SK-N-SH (cell line): ENCODE results near the gene ETFA. TPM values are rescaled to one million over a fixed set of nuclear protein-coding genes. Genes with fewer than 3 reads are reported as not detected.
A peak's percentile ranks its signal among the peaks of the same experiment; 100 is the strongest.

Experiments used
- CTCF ChIA-PET: fragments of 300-600, 350-600 bp; formaldehyde crosslinking; extraction: SDS; loops from one replicate; lab custom pipeline; 2021; lab: Yijun Ruan, JAX
- POLR2A ChIA-PET: fragments of 350-600 bp; sonication (Branson Sonifier 250); formaldehyde crosslinking; extraction: SDS; loops from one replicate; lab custom pipeline; 2020; ENCODE audit warnings: antibody characterized with exemption, inconsistent platforms; lab: Yijun Ruan, JAX
- DNase-seq: peaks from one replicate; pipeline ENCODE4 v3.0.0; 2012
- H2AFZ ChIP-seq: fragments of 200-600 bp; sonication (generic); 2 replicates; pipeline ENCODE4 v1.8.1; 2016; ENCODE audit warnings: antibody characterized with exemption, mild to moderate bottlenecking, low read depth
- H3F3A ChIP-seq: fragments of 200-600 bp; sonication (generic); replicated peaks from 2 replicates; pipeline ENCODE3; 2016; ENCODE audit warnings: antibody characterized with exemption, mild to moderate bottlenecking; ENCODE audit not compliant: insufficient read depth
- H3K27ac ChIP-seq, 2 experiments: fragments of 200-500 bp in 1 of 2; fragments of 200-600 bp in 1 of 2; sonication (Bioruptor generic) in 1 of 2; sonication (generic), shearing (Covaris generic) in 1 of 2; 2 replicates each; pipeline versions ENCODE4 v1.5.1 to v1.6.1; 2014 to 2016; ENCODE audit warnings: low read depth in 2 of 2, inconsistent platforms in 1 of 2, low read length in 1 of 2, mild to moderate bottlenecking in 1 of 2, mixed read lengths in 1 of 2
- H3K27me3 ChIP-seq: fragments of 200-600 bp; sonication (generic), shearing (Covaris generic); 2 replicates; pipeline ENCODE4 v1.6.1; 2016; ENCODE audit warnings: mixed run types; ENCODE audit not compliant: insufficient read depth
- H3K36me3 ChIP-seq, 2 experiments: fragments of 200-500 bp in 1 of 2; fragments of 200-600 bp in 1 of 2; sonication (Bioruptor generic) in 1 of 2; sonication (generic) in 1 of 2; replicated peaks in 1 of 2; 2 replicates each; pipeline versions ENCODE3 to v1.5.1; 2014 to 2016; ENCODE audit warnings: low read length in 1 of 2, mild to moderate bottlenecking in 1 of 2; ENCODE audit not compliant: insufficient read depth in 2 of 2, control insufficient read depth in 1 of 2
- H3K4me1 ChIP-seq, 2 experiments: fragments of 200-500 bp in 1 of 2; fragments of 200-600 bp in 1 of 2; sonication (Bioruptor generic) in 1 of 2; sonication (generic), shearing (Covaris generic) in 1 of 2; 2 replicates each; pipeline versions ENCODE4 v1.5.1 to v1.6.1; 2014 to 2016; ENCODE audit warnings: low read depth in 1 of 2, low read length in 1 of 2, mixed run types in 1 of 2; ENCODE audit not compliant: insufficient read depth in 2 of 2, control insufficient read depth in 1 of 2
- H3K4me2 ChIP-seq: fragments of 200-600 bp; sonication (generic), shearing (Covaris generic); 2 replicates; pipeline ENCODE4 v1.6.1; 2017; ENCODE audit warnings: mixed run types
- H3K4me3 ChIP-seq, 2 experiments: fragments of 200-500 bp in 1 of 2; fragments of 200-600 bp in 1 of 2; sonication (Bioruptor generic) in 1 of 2; sonication (generic), shearing (Covaris generic) in 1 of 2; 2 replicates each; pipeline versions ENCODE4 v1.5.1 to v1.8.1; 2014 to 2016; ENCODE audit warnings: low read depth in 2 of 2, inconsistent platforms in 1 of 2, low read length in 1 of 2, mild to moderate bottlenecking in 1 of 2, mixed read lengths in 1 of 2, moderate library complexity in 1 of 2
- H3K79me2 ChIP-seq: fragments of 200-600 bp; sonication (generic); 2 replicates; pipeline ENCODE4 v1.8.1; 2017; ENCODE audit warnings: mild to moderate bottlenecking; ENCODE audit not compliant: insufficient read depth
- H3K9ac ChIP-seq: fragments of 200-600 bp; sonication (generic); 2 replicates; pipeline ENCODE4 v1.6.1; 2017; ENCODE audit warnings: mixed run types
- H3K9me2 ChIP-seq: fragments of 200-600 bp; sonication (generic); 2 replicates; pipeline ENCODE4 v1.6.1; 2017; ENCODE audit warnings: mixed run types
- H3K9me3 ChIP-seq: fragments of 200-600 bp; sonication (generic); 2 replicates; pipeline ENCODE4 v1.6.1; 2017; ENCODE audit warnings: mixed run types, mild to moderate bottlenecking, moderate library complexity
- H4K20me1 ChIP-seq: fragments of 200-600 bp; sonication (generic); 2 replicates; pipeline ENCODE4 v1.6.1; 2017; ENCODE audit warnings: mild to moderate bottlenecking, mixed run types; ENCODE audit not compliant: insufficient read depth
- CTCF ChIP-seq: fragments of 200-600 bp; sonication (generic); IDR thresholded peaks from 2 replicates; pipeline ENCODE4 v1.6.1; 2017; ENCODE audit warnings: antibody characterized with exemption, mild to moderate bottlenecking, moderate library complexity
- ELF1 ChIP-seq: IDR thresholded peaks from 2 replicates; pipeline ENCODE4 v1.4.0; 2012
- EZH2phosphoT487 ChIP-seq: fragments of 200-600 bp; sonication (generic); IDR thresholded peaks from 2 replicates; pipeline ENCODE4 v1.6.1; 2017; ENCODE audit warnings: low read depth, mixed run types, mild to moderate bottlenecking, antibody characterized with exemption, moderate library complexity, borderline replicate concordance
- FOSL2 ChIP-seq: IDR thresholded peaks from 2 replicates; pipeline ENCODE4 v1.4.0; 2012; ENCODE audit warnings: low read depth, mild to moderate bottlenecking, moderate library complexity, borderline replicate concordance
- FOXM1 ChIP-seq: IDR thresholded peaks from 2 replicates; pipeline ENCODE4 v1.4.0; 2012; ENCODE audit warnings: low read depth, mild to moderate bottlenecking
- JUND ChIP-seq: IDR thresholded peaks from 2 replicates; pipeline ENCODE4 v1.4.0; 2012
- MEF2A ChIP-seq: IDR thresholded peaks from 2 replicates; pipeline ENCODE4 v1.4.0; 2012; ENCODE audit warnings: low read depth, borderline replicate concordance
- MXI1 ChIP-seq: IDR thresholded peaks from 2 replicates; pipeline ENCODE4 v1.6.1; 2012; ENCODE audit warnings: mild to moderate bottlenecking, low read depth, low read length, improper control_type of control experiment
- NFIC ChIP-seq: IDR thresholded peaks from 2 replicates; pipeline ENCODE4 v1.4.0; 2012; ENCODE audit warnings: borderline replicate concordance
- NRF1 ChIP-seq: IDR thresholded peaks from 2 replicates; pipeline ENCODE4 v1.6.1; 2012; ENCODE audit warnings: low read depth, mild to moderate bottlenecking, low read length
- POLR2AphosphoS5 ChIP-seq: IDR thresholded peaks from 2 replicates; pipeline ENCODE4 v1.6.1; 2012; ENCODE audit warnings: low read depth, low read length
- RAD21 ChIP-seq: IDR thresholded peaks from 2 replicates; pipeline ENCODE4 v1.6.1; 2012; ENCODE audit warnings: mild to moderate bottlenecking, low read length
- RFX5 ChIP-seq: IDR thresholded peaks from 2 replicates; pipeline ENCODE4 v1.6.1; 2012; ENCODE audit warnings: mild to moderate bottlenecking, improper control_type of control experiment, low read length
- RXRA ChIP-seq: IDR thresholded peaks from 2 replicates; pipeline ENCODE4 v1.4.0; 2012; ENCODE audit warnings: low read depth, mild to moderate bottlenecking, borderline replicate concordance
- SIN3A ChIP-seq: IDR thresholded peaks from 2 replicates; pipeline ENCODE4 v1.6.1; 2012; ENCODE audit warnings: low read depth, mild to moderate bottlenecking, low read length, moderate library complexity, borderline replicate concordance
- SMC3 ChIP-seq: IDR thresholded peaks from 2 replicates; pipeline ENCODE4 v1.6.1; 2012; ENCODE audit warnings: low read depth, low read length, improper control_type of control experiment
- TEAD4 ChIP-seq: IDR thresholded peaks from 2 replicates; pipeline ENCODE4 v1.4.0; 2012; ENCODE audit warnings: mild to moderate bottlenecking, borderline replicate concordance; ENCODE audit not compliant: insufficient read depth
- USF2 ChIP-seq: fragments of 150-350 bp; IDR thresholded peaks from 2 replicates; pipeline ENCODE4 v1.6.1; 2017; ENCODE audit warnings: antibody characterized with exemption, low read length, low read depth, borderline replicate concordance
- YY1 ChIP-seq: IDR thresholded peaks from 2 replicates; pipeline ENCODE4 v1.4.0; 2012; ENCODE audit warnings: low read depth, mild to moderate bottlenecking
- WGBS: methylation state at CpG from one replicate; pipeline ENCODE4 v1.1.6; 2017; ENCODE audit warnings: low lambda C conversion rate; 5-methylcytosine and 5-hydroxymethylcytosine counted together
- polyA plus RNA-seq, 3 experiments: library from polyadenylated mRNA; depleted of rRNA; stranded (reverse); fragments of >200 nt; gene quantifications; 2 replicates each; pipeline ENCODE4 v1.2.3, GENCODE V29; 2012
- TF ChIP-seq, protein P1 (sequence below): IDR thresholded peaks from 2 replicates; pipeline ENCODE4 v1.6.1; 2012; ENCODE audit warnings: mild to moderate bottlenecking, low read depth, low read length, moderate library complexity
- TF ChIP-seq, protein P2 (sequence below): IDR thresholded peaks from 2 replicates; pipeline ENCODE4 v1.4.0; 2012; ENCODE audit warnings: low read depth

ETFA gene
- polyA plus RNA-seq, 1 of the 3 experiments (the other 2 are of a cell fraction), result 122 TPM

DNA sequence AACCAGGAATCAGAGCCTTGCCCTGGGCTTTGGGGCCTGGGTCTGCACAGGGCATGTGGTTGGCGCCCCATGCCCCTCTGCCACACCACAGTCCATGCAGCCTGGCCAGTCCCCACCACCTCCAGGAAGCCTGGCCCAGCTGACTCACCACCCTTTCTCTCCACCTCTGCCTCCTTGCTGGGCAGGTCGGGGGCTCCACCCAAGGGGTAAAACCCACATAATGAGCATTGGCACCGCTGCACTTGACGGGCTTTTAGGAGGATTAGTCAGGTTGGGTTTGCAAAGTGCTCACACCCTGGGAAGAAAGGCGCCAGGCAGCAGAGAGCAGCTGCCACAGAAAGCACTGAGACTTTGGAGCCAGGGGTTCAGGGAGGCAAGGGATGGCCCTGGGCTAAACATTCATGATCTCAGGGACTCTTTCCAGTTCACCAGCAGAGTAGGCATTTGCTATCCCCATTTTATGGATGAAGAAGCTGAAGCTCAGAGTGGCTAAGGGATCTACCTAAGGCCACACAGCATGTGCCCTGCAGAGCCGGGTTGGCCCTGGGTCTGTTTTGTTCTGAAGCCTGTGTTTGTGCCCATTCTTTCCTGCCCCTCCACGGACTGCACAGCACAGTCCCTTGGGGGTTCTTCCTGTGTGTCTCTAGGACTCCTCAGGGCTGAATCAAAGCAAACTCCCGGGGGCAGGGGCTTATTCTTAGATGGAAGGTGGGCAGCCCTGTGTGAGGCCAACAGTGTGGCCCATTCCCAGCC lies 113.4 kb downstream of the ETFA start (continued):
- TF ChIP-seq, protein P1, sequence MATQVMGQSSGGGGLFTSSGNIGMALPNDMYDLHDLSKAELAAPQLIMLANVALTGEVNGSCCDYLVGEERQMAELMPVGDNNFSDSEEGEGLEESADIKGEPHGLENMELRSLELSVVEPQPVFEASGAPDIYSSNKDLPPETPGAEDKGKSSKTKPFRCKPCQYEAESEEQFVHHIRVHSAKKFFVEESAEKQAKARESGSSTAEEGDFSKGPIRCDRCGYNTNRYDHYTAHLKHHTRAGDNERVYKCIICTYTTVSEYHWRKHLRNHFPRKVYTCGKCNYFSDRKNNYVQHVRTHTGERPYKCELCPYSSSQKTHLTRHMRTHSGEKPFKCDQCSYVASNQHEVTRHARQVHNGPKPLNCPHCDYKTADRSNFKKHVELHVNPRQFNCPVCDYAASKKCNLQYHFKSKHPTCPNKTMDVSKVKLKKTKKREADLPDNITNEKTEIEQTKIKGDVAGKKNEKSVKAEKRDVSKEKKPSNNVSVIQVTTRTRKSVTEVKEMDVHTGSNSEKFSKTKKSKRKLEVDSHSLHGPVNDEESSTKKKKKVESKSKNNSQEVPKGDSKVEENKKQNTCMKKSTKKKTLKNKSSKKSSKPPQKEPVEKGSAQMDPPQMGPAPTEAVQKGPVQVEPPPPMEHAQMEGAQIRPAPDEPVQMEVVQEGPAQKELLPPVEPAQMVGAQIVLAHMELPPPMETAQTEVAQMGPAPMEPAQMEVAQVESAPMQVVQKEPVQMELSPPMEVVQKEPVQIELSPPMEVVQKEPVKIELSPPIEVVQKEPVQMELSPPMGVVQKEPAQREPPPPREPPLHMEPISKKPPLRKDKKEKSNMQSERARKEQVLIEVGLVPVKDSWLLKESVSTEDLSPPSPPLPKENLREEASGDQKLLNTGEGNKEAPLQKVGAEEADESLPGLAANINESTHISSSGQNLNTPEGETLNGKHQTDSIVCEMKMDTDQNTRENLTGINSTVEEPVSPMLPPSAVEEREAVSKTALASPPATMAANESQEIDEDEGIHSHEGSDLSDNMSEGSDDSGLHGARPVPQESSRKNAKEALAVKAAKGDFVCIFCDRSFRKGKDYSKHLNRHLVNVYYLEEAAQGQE, result no peak
- TF ChIP-seq JUND (no peak), MXI1 (no peak)
- TF ChIP-seq, protein P2, sequence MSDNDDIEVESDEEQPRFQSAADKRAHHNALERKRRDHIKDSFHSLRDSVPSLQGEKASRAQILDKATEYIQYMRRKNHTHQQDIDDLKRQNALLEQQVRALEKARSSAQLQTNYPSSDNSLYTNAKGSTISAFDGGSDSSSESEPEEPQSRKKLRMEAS, result no peak

- Histone ChIP-seq H3K27ac (peak overlapping the region; percentile 50 to 82), H4K20me1 (no peaks in the 10 kb centered on the region), H3F3A (peaks cover 3% of the 10 kb centered on the region), H3K4me3 (no peak overlapping the region), H3K9me2 (no peaks in the 10 kb centered on the region), H3K9ac (peak overlapping the region; percentile 12; the same call in 1 of the 2 replicates), H3K79me2 (no peaks in the 10 kb centered on the region), H2AFZ (peak overlapping the region; percentile 31; the same call in 1 of the 2 replicates), H3K4me2 (peak overlapping the region; percentile 51), H3K9me3 (no peaks in the 10 kb centered on the region), H3K4me1 (peaks cover 33 to 38% of the 10 kb centered on the region in 2 experiments; a peak in 3 of 4 replicates), H3K27me3 (no peaks in the 10 kb centered on the region), H3K36me3 (no peaks in the 10 kb centered on the region)
- 61% methylated on average over 13 of the region's 18 CpGs for WGBS
- POLR2A ChIA-PET, result interaction anchor here (1.1 to 1.7 kb wide), 3 partner anchors 10 to 140 kb away, joined by 3 to 6 read pairs (median 5); partner anchors contain the start of genes ETFA and ISL2
- DNase-seq, result peak; percentile 79
- CTCF ChIA-PET, result interaction anchor here (0.5 to 1.9 kb wide), 10 partner anchors 10 to 671 kb away, joined by 3 to 8 read pairs (median 4); partner anchors contain the start of gene ISL2
- TF ChIP-seq RFX5 (no peak), YY1 (no peak), MEF2A (no peak), NFIC (peak; percentile 83), RAD21 (no peak), RXRA (no peak), MXI1 (no peak), NRF1 (no peak), SMC3 (no peak), JUND (peak; percentile 49; the same call in 1 of the 2 replicates), FOXM1 (no peak), CTCF (no peak), TEAD4 (no peak), EZH2phosphoT487 (no peak), POLR2AphosphoS5 (peak; percentile 25; the same call in 1 of the 2 replicates), FOSL2 (peak; percentile 79; the same call in 1 of the 2 replicates), ELF1 (no peak), USF2 (no peak), SIN3A (no peak)
- TF ChIP-seq, protein P2, result peak; percentile 95
Measured at GRCh38 chr15:76196269-76197231, 114.7 kb downstream of the ETFA start.
